Thyroid gland (tissue), 4 donors: Measurements from ENCODE around the gene CPNE2.

Experiments
- CTCF ChIP-seq, 6 experiments: fragments of 200-600 bp in 3 of 6; fragments of 450-650 bp in 3 of 6; sonication (generic) in 3 of 6; IDR thresholded peaks; one replicate each; pipeline ENCODE4 v1.5.1; 2016 to 2019; ENCODE audit warnings: antibody characterized with exemption in 6 of 6, mild to moderate bottlenecking in 2 of 6, inconsistent platforms in 1 of 6, moderate library complexity in 1 of 6
- POLR2A ChIP-seq, 2 donors: fragments of 450-650 bp; IDR thresholded peaks; one replicate each; pipeline ENCODE4 v1.6.1; 2017; ENCODE audit warnings: antibody characterized with exemption in 2 of 2, mild to moderate bottlenecking in 2 of 2, moderate library complexity in 1 of 2

DNA sequence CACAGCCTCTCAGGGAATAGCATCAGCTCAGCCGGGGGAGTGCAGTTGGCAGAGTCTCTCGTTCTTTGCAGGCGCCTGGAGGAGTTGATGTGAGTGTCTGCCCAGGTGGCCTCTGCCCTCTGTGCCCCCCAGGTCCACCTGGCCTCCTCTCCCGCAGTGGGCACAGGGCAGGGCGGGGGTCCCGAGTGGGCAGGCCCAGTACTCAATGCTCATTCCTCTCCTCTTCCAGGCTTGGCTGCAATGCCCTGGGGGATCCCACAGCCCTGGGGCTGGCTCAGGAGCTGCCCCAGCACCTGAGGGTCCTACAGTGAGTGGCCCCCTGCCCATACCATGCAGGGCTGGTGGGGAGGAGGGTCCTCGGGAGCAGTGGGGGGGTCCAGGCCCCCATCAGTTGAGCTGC, 14.7 kb upstream of the CPNE2 start:
- TF ChIP-seq POLR2A (IDR thresholded peaks at IDR 0.05) (no peak), CTCF (IDR thresholded peaks at IDR 0.05) (no peak)
